ENCODE data around the gene KNCN. TPM values are rescaled to one million over a fixed set of nuclear protein-coding genes. Genes with fewer than 3 reads are reported as not detected.

KNCN gene
- total RNA-seq, 4 donors from 2014 or later: not detected

- DNase-seq (ENCODE audit: low spot score): no peak
- no peak for TF ChIP-seq CTCF (IDR thresholded peaks at IDR 0.05)
- ATAC-seq (ENCODE audit: low FRiP score): no peak
Observed at GRCh38 chr1:46513536-46513935, 37.9 kb downstream of the KNCN start.

GRCh38 chr1:46512792-46513190, 38.7 kb downstream of the KNCN start:
- no peak for DNase-seq (ENCODE audit: low spot score)
- no peak for ATAC-seq (ENCODE audit: low FRiP score)
- no peak for TF ChIP-seq CTCF (IDR thresholded peaks at IDR 0.05)

GRCh38 chr1:46512135-46512791, 39.2 kb downstream of the KNCN start:
- no peak for TF ChIP-seq CTCF (IDR thresholded peaks at IDR 0.05)
- DNase-seq (ENCODE audit: low spot score) (no peak), ATAC-seq (ENCODE audit: low FRiP score) (no peak)

GRCh38 chr1:46510998-46511365, 40.5 kb downstream of the KNCN start:
- TF ChIP-seq CTCF (IDR thresholded peaks at IDR 0.05): no peak
- no peak for ATAC-seq (ENCODE audit: low FRiP score)

GRCh38 chr1:46510341-46510997, 41.0 kb downstream of the KNCN start:
- no peak for DNase-seq (ENCODE audit: low spot score)
- ATAC-seq (ENCODE audit: low FRiP score): no peak
- no peak for TF ChIP-seq CTCF (IDR thresholded peaks at IDR 0.05)

More at GRCh38 chr1:46510998-46511365, 40.5 kb downstream of the KNCN start:
- no peak for DNase-seq (ENCODE audit: low spot score)

- ATAC-seq (ENCODE audit: low FRiP score) (no peak), DNase-seq (ENCODE audit: low spot score) (no peak)
- TF ChIP-seq CTCF (IDR thresholded peaks at IDR 0.05): no peak
Observed at GRCh38 chr1:46508757-46509156, 42.7 kb downstream of the KNCN start.

Data from omental fat pad (tissue), 4 donors.